Activated T-cell treated with anti-CD3 and anti-CD28 coated beads for 24 hours (primary cell): ENCODE measurements around the gene LRTM2.

Experiments
- DNase-seq: peaks from one replicate; pipeline ENCODE4 v3.0.0-alpha.2; 2020; ENCODE audit warnings: low read depth

The LRTM2 gene

GRCh38 chr12:1884651-1885050 is 64.3 kb downstream of the LRTM2 start:
- DNase-seq, result no peak

- no peak for DNase-seq
Observed at GRCh38 chr12:1885082-1885596, 64.8 kb downstream of the LRTM2 start.

GRCh38 chr12:1885599-1886245 is 65.4 kb downstream of the LRTM2 start:
- DNase-seq, result no peak
